HepG2 (cell line): Measurements from ENCODE around the gene PRMT7. TPM values are rescaled to one million over a fixed set of nuclear protein-coding genes. Genes with fewer than 3 reads are reported as not detected.
A peak's percentile ranks its signal among the peaks of the same experiment; 100 is the strongest.

ENCODE experiments used
- BHLHE40 ChIP-seq: IDR thresholded peaks from 2 replicates; pipeline ENCODE4 v1.6.1; 2011; ENCODE audit warnings: low read length, improper control_type of control experiment
- BRCA1 ChIP-seq: sonication (generic); formaldehyde crosslinking; IDR thresholded peaks from 2 replicates; pipeline ENCODE4 v1.4.0; 2020; ENCODE audit warnings: missing genetic modification reagents
- HIVEP1 ChIP-seq: sonication (generic); formaldehyde crosslinking; IDR thresholded peaks from 2 replicates; pipeline ENCODE4 v1.4.0; 2020; ENCODE audit warnings: mild to moderate bottlenecking, missing genetic modification reagents
- ISL2 ChIP-seq: sonication (generic); formaldehyde crosslinking; IDR thresholded peaks from 2 replicates; pipeline ENCODE4 v1.5.0; 2020; ENCODE audit warnings: missing genetic modification reagents
- LRRFIP1 ChIP-seq: sonication (generic); formaldehyde crosslinking; conservative IDR thresholded peaks from 2 replicates; pipeline ENCODE4 v1.4.0; 2020; ENCODE audit warnings: missing genetic modification reagents
- MIER3 ChIP-seq: IDR thresholded peaks from 2 replicates; pipeline ENCODE4 v1.6.1; 2016; ENCODE audit warnings: missing compliant biosample characterization, borderline replicate concordance
- ONECUT2 ChIP-seq: sonication (generic); formaldehyde crosslinking; IDR thresholded peaks from 2 replicates; pipeline ENCODE4 v1.4.0; 2020; ENCODE audit warnings: missing genetic modification reagents
- SALL1 ChIP-seq: sonication (generic); formaldehyde crosslinking; IDR thresholded peaks from 2 replicates; pipeline ENCODE4 v1.8.0; 2022; ENCODE audit warnings: mild to moderate bottlenecking, missing genetic modification reagents
- SMARCE1 ChIP-seq: fragments of 450-650 bp; IDR thresholded peaks from 2 replicates; pipeline ENCODE4 v1.6.1; 2017; ENCODE audit warnings: borderline replicate concordance
- SPEN ChIP-seq: sonication (generic); formaldehyde crosslinking; IDR thresholded peaks from 2 replicates; pipeline ENCODE4 v1.5.1; 2020; ENCODE audit warnings: low read depth, mild to moderate bottlenecking, missing genetic modification reagents
- SRSF9 ChIP-seq: fragments of 200-400 bp; formaldehyde crosslinking; IDR thresholded peaks from 2 replicates; pipeline ENCODE4 v1.6.1; 2018; ENCODE audit warnings: borderline replicate concordance, mild to moderate bottlenecking, low read depth, low read length; ENCODE audit not compliant: insufficient read depth, poor library complexity, severe bottlenecking
- TBX2 ChIP-seq: sonication (generic); formaldehyde crosslinking; IDR thresholded peaks from 2 replicates; pipeline ENCODE4 v1.5.0; 2020; ENCODE audit warnings: missing genetic modification reagents, mild to moderate bottlenecking, borderline replicate concordance
- TFE3 ChIP-seq: IDR thresholded peaks from 2 replicates; pipeline ENCODE4 v1.6.1; 2016
- ZBTB20 ChIP-seq: sonication (generic); formaldehyde crosslinking; IDR thresholded peaks from 2 replicates; pipeline ENCODE4 v1.8.1; 2023; ENCODE audit warnings: missing genetic modification reagents, low read depth, mild to moderate bottlenecking, borderline replicate concordance
- ZNF230 ChIP-seq: sonication (generic); formaldehyde crosslinking; IDR thresholded peaks from 2 replicates; pipeline ENCODE4 v1.4.0; 2020; ENCODE audit warnings: mild to moderate bottlenecking, missing genetic modification reagents
- ZNF383 ChIP-seq: sonication (generic); formaldehyde crosslinking; IDR thresholded peaks from 2 replicates; pipeline ENCODE4 v1.4.0; 2020; ENCODE audit warnings: missing genetic modification reagents, mild to moderate bottlenecking, borderline replicate concordance
- ZNF574 ChIP-seq: sonication (generic); formaldehyde crosslinking; IDR thresholded peaks from 2 replicates; pipeline ENCODE4 v1.4.0; 2020; ENCODE audit warnings: missing genetic modification reagents
- ZNF639 ChIP-seq: conservative IDR thresholded peaks from 2 replicates; pipeline ENCODE4 v1.6.1; 2018; ENCODE audit warnings: missing genetic modification reagents
- ZNF644 ChIP-seq: IDR thresholded peaks from 2 replicates; pipeline ENCODE4 v1.6.1; 2016; ENCODE audit warnings: low read depth
- ZNF674 ChIP-seq: sonication (generic); formaldehyde crosslinking; IDR thresholded peaks from 2 replicates; pipeline ENCODE4 v1.5.0; 2020; ENCODE audit warnings: low read depth, mild to moderate bottlenecking, missing genetic modification reagents
- ZNF7 ChIP-seq: IDR thresholded peaks from 2 replicates; pipeline ENCODE4 v1.6.1; 2016; ENCODE audit warnings: missing biosample characterization, missing genetic modification reagents
- ZNF709 ChIP-seq: sonication (generic); formaldehyde crosslinking; IDR thresholded peaks from 2 replicates; pipeline ENCODE4 v1.5.0; 2020; ENCODE audit warnings: mild to moderate bottlenecking, missing genetic modification reagents
- ZNF747 ChIP-seq: sonication (generic); formaldehyde crosslinking; IDR thresholded peaks from 2 replicates; pipeline ENCODE4 v1.8.1; 2023; ENCODE audit warnings: missing genetic modification reagents, mild to moderate bottlenecking, borderline replicate concordance
- polyA plus RNA-seq, 8 experiments: library from polyadenylated mRNA; depleted of rRNA in 3 of 8; stranded (reverse) in 7 of 8; unstranded in 1 of 8; fragments of >200 nt; fragmentation: Illumina TruSeq in 4 of 8; extraction: Trizol in 4 of 8; gene quantifications; 2 replicates each; pipeline versions ENCODE4 v1.2.1 to v1.2.3, GENCODE V29; 2011 to 2016; ENCODE audit warnings: low read depth in 4 of 8, missing spikeins in 1 of 8, mixed read lengths in 1 of 8; ENCODE audit not compliant: insufficient read depth in 1 of 8
- total RNA-seq, 5 experiments: library from RNA; depleted of rRNA; stranded (reverse); fragments of >200 nt; fragmentation: Illumina TruSeq; extraction: Trizol; gene quantifications; 2 replicates each; pipeline ENCODE4 v1.2.3, GENCODE V29; 2016; ENCODE audit warnings: low read depth in 1 of 5

Gene PRMT7
- total and polyA plus RNA-seq, 2 of the 13 experiments (the other 11 are each of a cell fraction or from before 2014, with no cell fraction given) = 47.5 to 55.0 TPM

- no peak for TF ChIP-seq LRRFIP1 (CRISPR knock-in tag)
- no peak for TF ChIP-seq ZBTB20 (CRISPR knock-in tag)
- no peak for TF ChIP-seq MIER3 (CRISPR knock-in tag)
- TF ChIP-seq ZNF230 (CRISPR knock-in tag) = no peak
- TF ChIP-seq TFE3 = no peak
- no peak for TF ChIP-seq ZNF709 (CRISPR knock-in tag)
- no peak for TF ChIP-seq BHLHE40
- TF ChIP-seq ZNF644 (CRISPR knock-in tag) = no peak
- TF ChIP-seq TBX2 (CRISPR knock-in tag) = peak; percentile 47; the same call in 1 of the 2 replicates
- no peak for TF ChIP-seq ZNF7 (CRISPR knock-in tag)
- no peak for TF ChIP-seq ZNF383 (CRISPR knock-in tag)
- no peak for TF ChIP-seq ISL2
- no peak for TF ChIP-seq ZNF674 (CRISPR knock-in tag)
- no peak for TF ChIP-seq ONECUT2
- TF ChIP-seq ZNF639 (CRISPR knock-in tag) = no peak
- TF ChIP-seq HIVEP1 (CRISPR knock-in tag) = no peak
- TF ChIP-seq SPEN (CRISPR knock-in tag) = 0 out of 2 replicates have a peak, but pooled peaks have one; percentile 30
- no peak for TF ChIP-seq BRCA1 (CRISPR knock-in tag)
- no peak for TF ChIP-seq ZNF574
- TF ChIP-seq SALL1 = no peak
- TF ChIP-seq ZNF747 = 0 out of 2 replicates have a peak, but pooled peaks have one; percentile 33
- TF ChIP-seq SRSF9 = no peak
- TF ChIP-seq SMARCE1 = no peak
Measured at GRCh38 chr16:68267612-68268405, 43.0 kb upstream of the PRMT7 start (continued).
